GM18520 (cell line): ENCODE data around the gene LIN52.
"Not testable (repeated sequence)": the region's sequence is repeated elsewhere in the genome, so short reads cannot be mapped to it uniquely, and the experiment has no call there.

Source experiments
- ATAC-seq: cut with Tn5 transposase; IDR thresholded peaks from one replicate; pipeline ENCODE4 v1.9.1; 2021; ENCODE audit not compliant: unreplicated experiment

The LIN52 gene

DNA sequence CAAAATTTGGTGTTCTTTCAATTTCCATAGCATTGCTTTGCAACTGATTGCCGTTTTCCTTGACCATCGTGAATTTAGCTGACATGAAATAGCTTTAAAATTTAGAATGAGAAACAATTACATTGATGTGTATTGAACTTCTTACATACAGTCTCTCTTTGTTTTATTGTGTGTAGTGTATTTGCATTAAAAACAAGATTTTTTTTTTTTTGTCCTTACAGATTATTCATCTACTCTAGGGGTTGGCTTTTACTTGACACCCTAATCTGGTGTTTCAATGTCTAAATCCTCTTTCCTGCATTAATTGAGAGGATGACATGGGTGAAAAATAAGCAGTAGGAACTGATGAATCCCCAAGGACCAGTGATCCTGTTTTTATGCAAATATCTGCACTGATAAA, 20.6 kb downstream of the LIN52 start:
- no peak for ATAC-seq

DNA sequence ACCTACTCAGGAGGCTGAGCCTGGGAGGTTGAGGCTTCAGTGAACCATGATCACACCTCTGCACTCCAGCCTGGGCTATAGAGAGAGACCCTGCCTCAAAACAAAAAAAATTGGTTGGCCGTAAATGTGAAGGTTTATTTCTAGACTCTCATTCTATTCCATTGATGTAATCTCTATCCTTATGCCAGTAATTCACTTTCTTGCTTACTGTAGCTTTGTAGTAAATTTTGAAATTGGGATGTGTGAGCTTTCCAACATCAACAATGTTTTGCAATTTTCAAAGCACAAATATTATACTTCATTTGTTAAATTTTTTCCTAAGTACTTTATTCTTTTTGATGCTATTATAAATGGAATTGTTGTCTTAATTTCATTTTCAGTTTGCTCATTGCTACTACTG, 24.6 kb downstream of the LIN52 start:
- ATAC-seq: no peak

DNA sequence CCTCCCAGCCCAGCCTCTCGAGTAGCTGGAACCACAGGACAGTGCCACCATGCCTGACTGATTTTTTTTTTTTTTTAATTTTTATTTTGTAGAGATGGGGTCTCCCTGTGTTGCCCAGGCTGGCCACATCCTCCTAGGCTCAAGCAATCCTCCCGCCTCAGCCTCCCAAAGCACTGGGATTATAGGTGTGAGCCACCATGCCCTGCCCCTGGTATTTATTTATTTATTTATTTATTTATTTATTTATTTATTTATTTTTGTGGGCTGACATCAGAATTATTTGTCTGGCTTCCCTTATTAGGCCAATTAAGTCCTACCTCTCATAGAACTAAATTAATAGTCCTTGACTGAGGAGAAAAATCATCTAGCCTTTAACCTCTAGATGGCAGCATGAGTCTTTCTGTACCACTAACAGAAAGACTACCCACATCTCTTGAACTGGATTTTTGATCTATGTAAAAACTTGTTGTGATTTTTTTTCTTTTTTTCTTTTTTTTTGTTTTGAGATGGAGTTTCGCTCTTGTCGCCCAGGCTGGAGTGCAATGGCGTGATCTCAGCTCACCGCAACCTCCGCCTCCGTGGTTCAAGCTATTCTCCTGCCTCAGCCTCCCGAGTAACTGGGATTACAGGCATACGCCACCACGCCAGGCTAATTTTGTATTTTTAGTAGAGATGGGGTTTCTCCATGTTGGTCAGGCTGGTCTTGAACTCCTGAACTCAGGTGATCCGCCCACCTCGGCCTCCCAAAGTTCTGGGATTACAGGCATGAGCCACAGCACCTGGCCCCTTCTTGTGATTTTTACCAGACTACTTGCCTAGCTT, 26.9 kb downstream of the LIN52 start:
- ATAC-seq: not testable (repeated sequence)

- not testable (repeated sequence) for ATAC-seq
Observed at GRCh38 chr14:74125487-74125886, 40.7 kb downstream of the LIN52 start.

GRCh38 chr14:74126315-74127013, 41.7 kb downstream of the LIN52 start:
- ATAC-seq: no peak

DNA sequence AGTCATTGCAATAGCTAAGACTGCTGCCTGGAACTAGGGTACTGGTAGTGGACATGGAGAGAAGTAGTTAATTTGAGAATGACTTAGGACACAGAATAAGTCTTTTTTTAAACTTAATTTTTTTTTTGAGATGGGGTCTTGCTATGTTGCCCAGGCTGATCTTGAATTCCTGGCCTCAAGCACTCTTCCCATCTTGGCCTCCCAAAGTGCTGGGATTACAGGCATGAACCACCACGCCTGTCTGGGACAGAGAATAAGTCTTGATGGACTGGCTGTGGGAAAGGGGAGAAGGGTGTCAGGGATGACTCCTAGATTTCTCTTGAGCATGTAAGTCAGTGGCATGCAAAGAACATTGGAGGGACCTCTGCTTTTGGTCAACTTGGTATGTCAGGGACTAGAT, 42.9 kb downstream of the LIN52 start:
- no peak for ATAC-seq

- ATAC-seq: no peak
Observed at GRCh38 chr14:74133833-74134481, 49.2 kb downstream of the LIN52 start.

DNA sequence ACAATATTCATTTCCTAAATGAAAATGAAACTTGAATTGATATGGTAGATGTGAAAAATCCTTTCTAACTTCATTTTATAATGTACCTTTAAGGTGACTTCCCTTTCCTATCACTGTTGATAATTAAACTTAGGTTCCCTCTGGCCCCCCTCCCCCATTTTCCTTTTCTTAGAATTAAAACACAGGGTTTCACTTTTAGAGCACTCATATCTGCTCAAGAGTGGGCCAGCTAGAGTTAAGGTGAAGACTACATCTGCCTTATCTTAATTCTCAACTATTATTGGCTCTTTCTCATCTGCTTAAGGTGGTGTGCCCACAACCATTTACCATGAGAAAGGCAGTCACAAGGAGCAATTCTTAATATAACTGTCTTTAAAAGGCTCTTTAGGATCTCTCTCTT, 49.7 kb downstream of the LIN52 start:
- ATAC-seq: no peak

DNA sequence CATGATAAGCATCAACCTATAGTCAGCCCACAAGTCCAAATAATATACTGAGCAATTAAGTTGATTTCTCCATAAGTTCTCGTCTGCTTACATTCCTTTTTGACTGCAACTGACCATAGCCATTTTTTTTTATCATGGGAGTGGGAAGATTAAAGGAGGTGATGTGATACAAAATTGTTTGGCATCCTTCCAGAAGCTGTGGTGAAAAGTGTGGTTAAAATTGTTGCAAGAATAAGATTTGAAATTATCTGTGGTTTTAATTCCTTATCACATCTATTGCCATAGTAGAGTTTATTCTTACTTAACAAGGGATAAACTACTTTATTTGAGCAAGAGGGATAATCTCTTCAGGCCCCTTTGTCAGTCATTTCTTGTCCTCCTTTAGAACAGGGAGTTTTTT, 50.7 kb downstream of the LIN52 start:
- no peak for ATAC-seq

DNA sequence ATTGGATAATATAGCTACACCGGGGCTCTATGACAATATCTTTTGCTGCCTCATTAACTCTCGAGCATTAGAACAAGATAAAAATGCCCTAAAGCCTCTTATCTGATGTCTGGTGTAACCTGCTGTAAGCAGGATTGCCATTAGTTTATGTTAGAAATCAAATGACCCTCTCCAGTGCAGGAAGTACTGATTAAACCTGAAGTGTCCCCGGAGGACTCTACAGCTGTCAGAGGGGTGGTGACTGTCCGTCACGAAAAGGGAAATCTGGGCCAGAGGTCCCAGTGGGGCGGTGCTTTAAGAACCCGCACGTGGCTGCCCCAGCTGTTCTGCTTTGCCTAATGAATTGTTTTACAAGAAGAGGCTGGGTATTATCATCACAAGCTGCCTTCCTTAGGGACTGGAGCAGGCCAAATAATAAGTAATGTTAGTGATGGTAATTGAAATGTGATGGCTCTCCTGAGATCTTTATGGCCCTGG, 55.7 kb downstream of the LIN52 start:
- ATAC-seq: peak; percentile 52

GRCh38 chr14:74141703-74142102, 56.9 kb downstream of the LIN52 start:
- no peak for ATAC-seq

GRCh38 chr14:74142523-74142922, 57.8 kb downstream of the LIN52 start:
- no peak for ATAC-seq

DNA sequence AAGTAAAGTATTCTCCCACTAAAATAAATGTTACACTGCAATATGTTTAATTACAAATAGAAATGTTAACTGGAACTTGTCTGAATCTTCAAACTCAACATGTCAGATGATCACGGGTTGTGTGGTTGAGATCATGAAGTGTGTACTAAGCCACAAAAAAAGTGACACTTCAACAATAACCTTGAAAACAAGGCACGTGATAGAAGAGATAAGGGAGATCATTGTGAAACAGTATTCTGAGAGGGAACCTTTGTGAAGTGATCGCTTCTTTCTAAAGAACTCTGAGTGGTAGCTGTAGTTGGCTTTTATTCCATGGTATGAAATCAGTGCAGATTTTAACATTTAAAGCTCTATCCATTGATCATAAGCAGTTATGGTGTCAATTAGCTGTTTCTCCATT, 60.0 kb downstream of the LIN52 start:
- ATAC-seq: no peak

DNA sequence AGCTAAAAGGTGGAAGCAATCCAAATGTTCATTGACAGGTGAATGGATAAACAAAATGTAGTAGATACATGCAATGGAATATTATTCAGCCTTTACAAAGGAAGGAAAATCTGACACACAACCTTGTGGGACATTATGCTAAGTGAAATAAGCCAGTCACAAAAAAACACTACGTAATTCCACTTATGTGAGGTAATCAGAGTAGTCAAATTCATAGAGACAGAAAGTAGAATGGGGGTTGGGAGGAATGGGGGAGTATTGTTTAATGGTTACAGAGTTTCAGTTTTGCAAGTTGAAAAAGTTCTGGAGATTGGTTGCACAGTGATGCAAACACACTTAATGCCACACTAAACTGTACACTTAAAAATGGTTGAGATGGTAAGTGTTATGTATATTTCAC, 62.8 kb downstream of the LIN52 start:
- no peak for ATAC-seq

DNA sequence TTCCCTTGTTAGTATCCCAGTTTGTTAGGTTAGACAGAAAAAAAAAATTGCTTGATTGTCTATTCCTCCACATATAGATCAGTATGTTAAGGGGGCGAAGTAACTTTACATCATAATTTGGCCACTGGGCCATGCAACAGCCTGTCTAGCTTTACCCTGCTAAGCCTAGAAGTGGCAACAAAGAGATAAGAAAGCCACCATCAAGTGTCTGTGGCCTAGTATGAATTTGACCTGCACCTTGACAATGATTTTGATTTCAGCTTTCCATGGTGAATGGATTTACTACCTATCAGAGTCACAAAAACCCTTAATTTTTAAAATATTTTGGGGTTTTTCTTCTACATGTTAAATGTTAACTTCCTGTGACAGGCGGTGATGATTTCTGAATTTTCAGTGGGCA, 63.9 kb downstream of the LIN52 start:
- ATAC-seq: no peak

DNA sequence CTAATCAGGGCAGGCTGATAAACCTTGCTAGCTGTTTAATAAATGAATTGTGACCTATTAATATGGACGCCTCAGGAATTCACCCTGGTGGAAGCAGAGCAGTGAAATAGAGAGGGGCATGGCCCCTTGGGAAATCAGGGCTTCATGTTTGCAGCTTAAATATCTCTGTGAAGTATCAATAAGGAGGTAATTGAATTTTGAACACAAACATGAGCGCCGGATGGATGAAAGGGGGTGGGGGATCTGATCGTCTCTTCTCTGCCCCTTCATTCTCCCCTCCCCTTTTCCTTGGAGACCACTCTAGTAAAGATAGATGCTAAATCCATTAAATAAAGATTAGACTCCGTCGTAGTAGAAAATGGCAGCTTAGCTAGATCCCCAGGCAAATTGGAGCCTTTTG, 70.5 kb downstream of the LIN52 start:
- ATAC-seq: no peak

GRCh38 chr14:74155749-74156148, 71.0 kb downstream of the LIN52 start:
- ATAC-seq: no peak

DNA sequence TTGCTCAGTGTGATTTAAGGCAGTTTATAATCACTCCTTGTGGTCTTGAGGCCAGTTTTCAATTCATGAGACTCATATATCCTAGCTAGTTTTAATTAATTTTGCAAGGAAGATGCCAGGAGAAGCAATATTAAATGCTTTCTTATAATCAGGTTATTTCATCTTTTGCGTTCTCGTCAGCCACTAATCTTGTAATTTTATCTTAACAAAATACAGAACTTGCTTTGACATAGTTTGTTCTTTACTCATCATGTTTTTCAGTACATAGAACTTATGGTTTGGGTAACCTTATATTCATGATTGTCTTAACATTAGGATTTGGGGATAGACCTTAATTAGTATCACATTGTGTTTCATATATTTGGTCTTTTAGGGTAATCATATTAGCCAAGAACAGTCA, 76.0 kb downstream of the LIN52 start:
- no peak for ATAC-seq

- no peak for ATAC-seq
Observed at GRCh38 chr14:74161526-74162158, 76.9 kb downstream of the LIN52 start.

GRCh38 chr14:74169906-74170305, 85.2 kb downstream of the LIN52 start:
- no peak for ATAC-seq

GRCh38 chr14:74176400-74176793, 91.6 kb downstream of the LIN52 start:
- no peak for ATAC-seq
